ENCODE results near the gene LAG3. TPM values are rescaled to one million over a fixed set of nuclear protein-coding genes. Genes with fewer than 3 reads are reported as not detected.

Gene LAG3
- not detected for total RNA-seq

DNA sequence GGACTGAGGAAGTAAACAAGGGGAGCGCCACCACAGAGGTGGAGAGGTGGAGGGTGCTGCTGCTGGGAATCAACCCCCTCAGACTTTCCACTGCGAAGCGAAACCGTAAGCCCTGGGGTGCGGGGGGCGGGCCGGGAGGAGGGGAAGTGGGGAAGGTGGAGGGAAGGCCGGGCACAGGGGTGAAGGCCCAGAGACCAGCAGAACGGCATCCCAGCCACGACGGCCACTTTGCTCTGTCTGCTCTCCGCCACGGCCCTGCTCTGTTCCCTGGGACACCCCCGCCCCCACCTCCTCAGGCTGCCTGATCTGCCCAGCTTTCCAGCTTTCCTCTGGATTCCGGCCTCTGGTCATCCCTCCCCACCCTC is at the start of gene LAG3:
TSS of gene LAG3 (plus strand) at position 190 of the 365 bp plus-strand sequence. CDS start 333 bp downstream, outside the sequence.
- no peak within 1 kb of the TSS for H3K4me3 ChIP-seq
- no peak for DNase-seq
- no peak for ATAC-seq
- H3K27ac ChIP-seq, result peak within 1 kb of the TSS in 3 of 4 donors; percentile 35 to 48 (median 46)
- H3K4me1 ChIP-seq, result peaks cover 12 to 15% of the 10 kb centered on the region in 2 donors
- TF ChIP-seq, protein P1, sequence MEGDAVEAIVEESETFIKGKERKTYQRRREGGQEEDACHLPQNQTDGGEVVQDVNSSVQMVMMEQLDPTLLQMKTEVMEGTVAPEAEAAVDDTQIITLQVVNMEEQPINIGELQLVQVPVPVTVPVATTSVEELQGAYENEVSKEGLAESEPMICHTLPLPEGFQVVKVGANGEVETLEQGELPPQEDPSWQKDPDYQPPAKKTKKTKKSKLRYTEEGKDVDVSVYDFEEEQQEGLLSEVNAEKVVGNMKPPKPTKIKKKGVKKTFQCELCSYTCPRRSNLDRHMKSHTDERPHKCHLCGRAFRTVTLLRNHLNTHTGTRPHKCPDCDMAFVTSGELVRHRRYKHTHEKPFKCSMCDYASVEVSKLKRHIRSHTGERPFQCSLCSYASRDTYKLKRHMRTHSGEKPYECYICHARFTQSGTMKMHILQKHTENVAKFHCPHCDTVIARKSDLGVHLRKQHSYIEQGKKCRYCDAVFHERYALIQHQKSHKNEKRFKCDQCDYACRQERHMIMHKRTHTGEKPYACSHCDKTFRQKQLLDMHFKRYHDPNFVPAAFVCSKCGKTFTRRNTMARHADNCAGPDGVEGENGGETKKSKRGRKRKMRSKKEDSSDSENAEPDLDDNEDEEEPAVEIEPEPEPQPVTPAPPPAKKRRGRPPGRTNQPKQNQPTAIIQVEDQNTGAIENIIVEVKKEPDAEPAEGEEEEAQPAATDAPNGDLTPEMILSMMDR (IDR thresholded peaks at IDR 0.05 in 4 of 5, conservative IDR thresholded peaks at IDR 0.05 in 1 of 5), result no peak
- no peak for TF ChIP-seq POLR2A (IDR thresholded peaks at IDR 0.05)
- H3K9me3 ChIP-seq, result no peaks in the 10 kb centered on the region
- H3K27me3 ChIP-seq, result no peaks in the 10 kb centered on the region
- H3K36me3 ChIP-seq, result no peaks in the 10 kb centered on the region
- intact Hi-C loops (cut with DNase I; ENCODE audit: low total_unique reads) (no loop called here), in situ Hi-C loops (cut with MboI; ENCODE audit: low sequenced_read_pairs in 4 of 4) (no loop called here)

DNA sequence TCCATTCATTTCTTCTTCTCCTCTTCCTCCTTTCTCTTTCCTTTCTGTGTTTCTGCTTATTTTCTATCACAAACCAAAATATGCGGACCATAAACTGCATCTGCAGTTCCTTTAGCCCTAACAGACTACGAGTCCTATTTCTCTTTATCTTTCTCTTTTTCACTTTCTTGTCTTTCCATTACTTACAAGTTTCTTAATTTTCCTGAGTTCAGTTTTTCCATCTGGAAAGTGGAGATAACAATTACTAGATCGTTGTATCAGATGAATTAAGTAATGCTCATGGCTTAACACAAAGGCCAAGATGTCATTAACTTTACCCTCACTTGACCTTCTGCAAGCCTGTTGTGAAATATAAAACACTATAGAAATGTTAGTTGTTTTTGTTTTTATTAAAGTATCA is 49.5 kb upstream of the LAG3 start:
- intact Hi-C loops (cut with DNase I; ENCODE audit: low total_unique reads), result loop anchor here (1.0 kb wide), 2 partner anchors 34 to 60 kb away; partner anchors contain the start of genes ING4 and ZNF384
- H3K4me3 ChIP-seq, result peak overlapping the region in 1 of 4 donors; percentile 72

DNA sequence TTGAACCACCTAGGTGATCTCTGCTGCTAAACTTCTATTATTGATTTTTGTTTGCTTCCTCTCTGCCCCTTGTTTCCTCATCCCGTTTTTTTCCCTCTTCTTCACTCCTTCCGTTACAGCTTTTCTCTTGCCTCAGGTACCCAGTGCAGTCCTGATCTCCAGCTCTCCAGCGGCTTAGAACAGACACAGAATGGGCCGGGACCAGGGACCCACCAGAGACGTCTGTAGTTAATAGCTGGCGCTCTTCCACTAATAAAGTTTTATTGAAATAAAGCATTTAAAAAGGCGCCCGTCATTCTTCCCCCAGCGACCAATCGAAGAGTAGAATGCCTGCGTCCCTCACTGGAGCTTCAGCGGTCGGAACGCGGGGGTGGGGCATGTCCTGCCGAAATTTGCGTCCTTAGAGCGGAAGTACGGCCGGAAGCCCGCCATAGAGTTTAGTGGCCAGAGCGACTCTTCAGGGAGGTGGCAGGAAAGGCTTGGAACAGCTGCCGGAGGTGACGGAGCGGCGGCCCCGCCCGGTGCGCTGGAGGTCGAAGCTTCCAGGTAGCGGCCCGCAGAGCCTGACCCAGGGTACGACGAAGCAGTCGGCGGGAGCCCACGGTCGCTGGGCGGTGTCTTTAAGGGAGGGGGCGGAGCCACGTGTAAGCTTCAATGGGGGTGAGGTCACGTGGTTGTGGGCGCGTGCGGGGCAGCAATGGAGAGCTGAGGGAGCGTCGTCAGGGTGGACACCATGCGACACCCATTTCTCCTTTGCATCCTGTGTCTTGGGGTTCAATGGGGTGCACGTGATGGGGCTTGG is 48.5 kb upstream of the LAG3 start, which contains the start of gene COPS7A:
TSS of gene COPS7A (plus strand) at position 440 of the 802 bp plus-strand sequence. CDS start 611 bp downstream, outside the sequence.
- Histone ChIP-seq H3K27me3 (no peaks in the 10 kb centered on the region), H3K9me3 (no peaks in the 10 kb centered on the region), H3K36me3 (peaks cover 1 to 20% of the 10 kb centered on the region in 2 donors), H3K27ac (peak within 1 kb of the TSS; percentile 81 to 90 (median 86)), H3K4me1 (peaks cover 6 to 10% of the 10 kb centered on the region in 2 donors), H3K4me3 (peak within 1 kb of the TSS; percentile 55 to 80 (median 74))
- ATAC-seq (peak; percentile 99), DNase-seq (peak; percentile 96 to 98)
- TF ChIP-seq POLR2A (IDR thresholded peaks at IDR 0.05), result peak; percentile 39 to 58
- TF ChIP-seq, protein P1 (IDR thresholded peaks at IDR 0.05 in 4 of 5, conservative IDR thresholded peaks at IDR 0.05 in 1 of 5), result no peak
- in situ Hi-C loops (cut with MboI; ENCODE audit: low sequenced_read_pairs in 4 of 4), result loop anchor here in 1 of 4 donors (10.0 kb wide), 1 partner anchor 59 kb away; the partner anchor contains the start of gene ING4
- intact Hi-C loops (cut with DNase I; ENCODE audit: low total_unique reads), result loop anchor here (1.0 kb wide), 4 partner anchors 29 to 127 kb away; partner anchors contain the start of genes CDCA3, ING4, MLF2 and ZNF384

More for the DNA sequence above, 49.5 kb upstream of the LAG3 start:
- H3K4me1 ChIP-seq, result peaks cover 6 to 10% of the 10 kb centered on the region in 2 donors
- H3K36me3 ChIP-seq, result peaks cover 0 to 10% of the 10 kb centered on the region in 2 donors
- ATAC-seq, result no peak
- in situ Hi-C loops (cut with MboI; ENCODE audit: low sequenced_read_pairs in 4 of 4), result loop anchor here in 1 of 4 donors (10.0 kb wide), 1 partner anchor 58 kb away; the partner anchor contains the start of gene ING4
- TF ChIP-seq POLR2A (IDR thresholded peaks at IDR 0.05), result no peak
- TF ChIP-seq, protein P1 (IDR thresholded peaks at IDR 0.05 in 4 of 5, conservative IDR thresholded peaks at IDR 0.05 in 1 of 5), result no peak
- no peak overlapping the region for H3K27ac ChIP-seq
- H3K27me3 ChIP-seq, result no peaks in the 10 kb centered on the region
- DNase-seq, result no peak
- no peaks in the 10 kb centered on the region for H3K9me3 ChIP-seq

DNA sequence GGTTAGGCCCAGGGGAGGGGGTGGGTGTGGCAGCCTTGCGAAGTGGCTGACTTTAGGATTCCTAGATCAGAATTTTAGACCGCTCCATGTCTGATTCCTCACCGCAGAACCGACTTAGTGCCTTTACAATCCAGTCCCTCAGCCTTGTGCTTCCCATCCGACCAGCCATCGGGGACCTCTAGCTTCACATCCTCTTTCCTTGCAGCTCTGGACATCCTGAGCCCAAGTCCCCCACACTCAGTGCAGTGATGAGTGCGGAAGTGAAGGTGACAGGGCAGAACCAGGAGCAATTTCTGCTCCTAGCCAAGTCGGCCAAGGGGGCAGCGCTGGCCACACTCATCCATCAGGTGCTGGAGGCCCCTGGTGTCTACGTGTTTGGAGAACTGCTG is 47.9 kb upstream of the LAG3 start:
- Histone ChIP-seq H3K27ac (peak overlapping the region; percentile 81 to 90 (median 86)), H3K9me3 (no peaks in the 10 kb centered on the region), H3K4me3 (peak overlapping the region; percentile 55 to 80 (median 74)), H3K4me1 (peaks cover 6 to 10% of the 10 kb centered on the region in 2 donors), H3K27me3 (no peaks in the 10 kb centered on the region), H3K36me3 (peaks cover 2 to 26% of the 10 kb centered on the region in 2 donors)
- intact Hi-C loops (cut with DNase I; ENCODE audit: low total_unique reads) (loop anchor here (1.0 kb wide), 2 partner anchors 29 to 127 kb away; partner anchors contain the start of genes CDCA3 and MLF2), in situ Hi-C loops (cut with MboI; ENCODE audit: low sequenced_read_pairs in 4 of 4) (loop anchor here in 1 of 4 donors (10.0 kb wide), 1 partner anchor 60 kb away; the partner anchor contains the start of gene ING4)
- ATAC-seq (peak in 1 of 2 donors; percentile 3), DNase-seq (peak in 1 of 2 donors; percentile 8)
- TF ChIP-seq, protein P1 (IDR thresholded peaks at IDR 0.05 in 4 of 5, conservative IDR thresholded peaks at IDR 0.05 in 1 of 5), result no peak
- no peak for TF ChIP-seq POLR2A (IDR thresholded peaks at IDR 0.05)
